PC-3 (cell line): ENCODE results near the gene NANS. TPM values are rescaled to one million over a fixed set of nuclear protein-coding genes. Genes with fewer than 3 reads are reported as not detected.
"Not testable (repeated sequence)": the region's sequence is repeated elsewhere in the genome, so short reads cannot be mapped to it uniquely, and the experiment has no call there.

Experiments
- ATAC-seq: fragments of 200-7000 bp; cut with Tn5 transposase; 2 replicates; pipeline ENCODE4 v1.9.1; 2020; ENCODE audit warnings: mild to moderate bottlenecking, moderate library complexity
- BruUV-seq: library from RNA; stranded (reverse); fragments of 400-500 nt; replicated peaks from 2 replicates; lab custom pipeline; 2021; lab: Mats Ljungman, UMichigan
- CTCF ChIA-PET: fragments of 300-600 bp; sonication (Branson Sonifier 250); formaldehyde crosslinking; loops from one replicate; lab custom pipeline; 2022; ENCODE audit warnings: antibody characterized with exemption; lab: Charles Lee
- POLR2A ChIA-PET: fragments of 300-600 bp; sonication (Branson Sonifier 250); formaldehyde crosslinking; loops from one replicate; lab custom pipeline; 2022; ENCODE audit warnings: antibody characterized with exemption; ENCODE audit not compliant: unreplicated experiment; lab: Charles Lee
- DNase-seq: peaks from one replicate; pipeline ENCODE4 v3.0.0-alpha.2; 2015
- H2AFZ ChIP-seq: fragments of 300-600 bp; sonication (generic); 2 replicates; pipeline ENCODE4 v1.6.0; 2016; ENCODE audit warnings: antibody characterized with exemption, low read length
- H3F3A ChIP-seq: fragments of 300-600 bp; sonication (generic); one replicate; pipeline ENCODE4 v1.6.0; 2017; ENCODE audit warnings: antibody characterized with exemption, low read length, control low read depth, mild to moderate bottlenecking; ENCODE audit not compliant: unreplicated experiment
- H3K27ac ChIP-seq: fragments of 300-600 bp; sonication (generic); 2 replicates; pipeline ENCODE4 v1.5.1; 2016; ENCODE audit warnings: mild to moderate bottlenecking, low read length
- H3K27me3 ChIP-seq: fragments of 300-600 bp; sonication (generic); 2 replicates; pipeline ENCODE4 v1.6.1; 2016; ENCODE audit warnings: low read length, mixed read lengths
- H3K36me3 ChIP-seq: fragments of 300-600 bp; sonication (generic); 2 replicates; pipeline ENCODE4 v1.6.1; 2016; ENCODE audit warnings: low read depth, mixed run types, low read length, mixed read lengths
- H3K4me1 ChIP-seq: fragments of 300-600 bp; sonication (generic); 2 replicates; pipeline ENCODE4 v1.5.1; 2016; ENCODE audit warnings: low read length; ENCODE audit not compliant: insufficient read depth
- H3K4me2 ChIP-seq: fragments of 300-600 bp; sonication (generic); 2 replicates; pipeline ENCODE4 v1.6.0; 2016; ENCODE audit warnings: low read length
- H3K4me3 ChIP-seq: fragments of 300-600 bp; sonication (generic); 2 replicates; pipeline ENCODE4 v1.5.1; 2016; ENCODE audit warnings: mild to moderate bottlenecking, low read length, mixed read lengths
- H3K79me2 ChIP-seq: fragments of 300-600 bp; sonication (generic); 2 replicates; pipeline ENCODE4 v1.6.1; 2017; ENCODE audit warnings: low read length, mixed read lengths
- H3K9ac ChIP-seq: fragments of 300-600 bp; sonication (generic); 2 replicates; pipeline ENCODE4 v1.6.0; 2016; ENCODE audit warnings: mild to moderate bottlenecking, low read length
- H3K9me2 ChIP-seq: fragments of 300-600 bp; sonication (generic); replicated peaks from 2 replicates; pipeline ENCODE4 v1.6.1; 2016; ENCODE audit warnings: mixed run types, low read length, mixed read lengths
- H3K9me3 ChIP-seq: fragments of 300-600 bp; sonication (generic); 2 replicates; pipeline ENCODE4 v1.6.1; 2016; ENCODE audit warnings: low read length, mixed read lengths
- H4K20me1 ChIP-seq: fragments of 300-600 bp; sonication (generic); 2 replicates; pipeline ENCODE4 v1.6.1; 2016; ENCODE audit warnings: low read length, mixed read lengths
- EZH2 ChIP-seq: fragments of 300-600 bp; sonication (generic); IDR thresholded peaks from one replicate; pipeline ENCODE4 v1.6.1; 2017; ENCODE audit warnings: antibody characterized with exemption, mild to moderate bottlenecking, low read length; ENCODE audit not compliant: unreplicated experiment
- EZH2phosphoT487 ChIP-seq: fragments of 300-600 bp; sonication (generic); IDR thresholded peaks from 2 replicates; pipeline ENCODE4 v1.6.1; 2018; ENCODE audit warnings: mild to moderate bottlenecking, antibody characterized with exemption, low read length, borderline replicate concordance
- intact Hi-C: fragments of 100-400 bp; cut with micrococcal nuclease; formaldehyde crosslinking; loops from 2 replicates; pipeline ENCODE4 v1.9.0; 2023
- total RNA-seq: library from RNA; depleted of rRNA; stranded (reverse); fragments of >200 nt; gene quantifications from 2 replicates; pipeline ENCODE4 v1.2.3, GENCODE V29; 2014
- TF ChIP-seq, protein P1 (sequence below): fragments of 300-600 bp; sonication (generic); conservative IDR thresholded peaks from 2 replicates; pipeline ENCODE4 v1.5.1; 2017; ENCODE audit warnings: antibody characterized with exemption, low read depth, mild to moderate bottlenecking, low read length

NANS gene
- total RNA-seq, 1 experiment from 2014 or later = 93.0 TPM

DNA sequence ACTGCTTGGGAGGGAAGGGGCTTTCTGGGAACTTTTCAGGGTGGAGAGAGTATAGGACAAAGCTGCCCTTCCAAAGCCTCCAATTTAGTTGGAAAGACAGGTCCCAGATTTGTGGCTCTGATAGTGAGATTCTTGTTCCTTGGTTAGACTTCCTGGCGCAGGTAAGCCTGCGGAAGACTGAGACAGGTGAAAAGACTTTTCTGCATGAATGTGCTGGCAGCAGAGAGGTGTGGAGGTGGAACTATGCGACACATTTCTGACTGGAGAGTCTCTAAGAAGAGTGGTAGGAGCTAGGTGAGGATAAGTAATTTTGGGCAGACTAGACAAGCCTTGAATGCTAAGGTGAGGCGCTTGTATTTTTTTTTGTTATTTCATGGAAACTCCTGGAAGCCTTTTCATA lies 29.9 kb downstream of the NANS start:
- no peaks in the 10 kb centered on the region for H3K4me1 ChIP-seq
- no peak overlapping the region for H3K4me3 ChIP-seq
- no peak overlapping the region for H2AFZ ChIP-seq
- H3K27ac ChIP-seq = no peak overlapping the region
- no peaks in the 10 kb centered on the region for H3K9me3 ChIP-seq
- CTCF ChIA-PET = no interaction called here
- H3K36me3 ChIP-seq = peaks cover 11% of the 10 kb centered on the region
- TF ChIP-seq, protein P1, sequence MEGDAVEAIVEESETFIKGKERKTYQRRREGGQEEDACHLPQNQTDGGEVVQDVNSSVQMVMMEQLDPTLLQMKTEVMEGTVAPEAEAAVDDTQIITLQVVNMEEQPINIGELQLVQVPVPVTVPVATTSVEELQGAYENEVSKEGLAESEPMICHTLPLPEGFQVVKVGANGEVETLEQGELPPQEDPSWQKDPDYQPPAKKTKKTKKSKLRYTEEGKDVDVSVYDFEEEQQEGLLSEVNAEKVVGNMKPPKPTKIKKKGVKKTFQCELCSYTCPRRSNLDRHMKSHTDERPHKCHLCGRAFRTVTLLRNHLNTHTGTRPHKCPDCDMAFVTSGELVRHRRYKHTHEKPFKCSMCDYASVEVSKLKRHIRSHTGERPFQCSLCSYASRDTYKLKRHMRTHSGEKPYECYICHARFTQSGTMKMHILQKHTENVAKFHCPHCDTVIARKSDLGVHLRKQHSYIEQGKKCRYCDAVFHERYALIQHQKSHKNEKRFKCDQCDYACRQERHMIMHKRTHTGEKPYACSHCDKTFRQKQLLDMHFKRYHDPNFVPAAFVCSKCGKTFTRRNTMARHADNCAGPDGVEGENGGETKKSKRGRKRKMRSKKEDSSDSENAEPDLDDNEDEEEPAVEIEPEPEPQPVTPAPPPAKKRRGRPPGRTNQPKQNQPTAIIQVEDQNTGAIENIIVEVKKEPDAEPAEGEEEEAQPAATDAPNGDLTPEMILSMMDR = no peak
- TF ChIP-seq EZH2phosphoT487 (no peak), EZH2 (no peak)
- no peak overlapping the region for H3K4me2 ChIP-seq
- ATAC-seq (no peak), DNase-seq (no peak)
- H4K20me1 ChIP-seq = no peaks in the 10 kb centered on the region
- no peak overlapping the region for H3K9ac ChIP-seq
- BruUV-seq = no TSS peak
- no peaks in the 10 kb centered on the region for H3K27me3 ChIP-seq
- POLR2A ChIA-PET = interaction anchor here (0.6 kb wide), 1 partner anchor 16 kb away, joined by 11 read pairs; no protein-coding TSS in a partner anchor
- no peaks in the 10 kb centered on the region for H3K9me2 ChIP-seq
- no peaks in the 10 kb centered on the region for H3F3A ChIP-seq
- intact Hi-C loops = no loop called here
- H3K79me2 ChIP-seq = no peaks in the 10 kb centered on the region

DNA sequence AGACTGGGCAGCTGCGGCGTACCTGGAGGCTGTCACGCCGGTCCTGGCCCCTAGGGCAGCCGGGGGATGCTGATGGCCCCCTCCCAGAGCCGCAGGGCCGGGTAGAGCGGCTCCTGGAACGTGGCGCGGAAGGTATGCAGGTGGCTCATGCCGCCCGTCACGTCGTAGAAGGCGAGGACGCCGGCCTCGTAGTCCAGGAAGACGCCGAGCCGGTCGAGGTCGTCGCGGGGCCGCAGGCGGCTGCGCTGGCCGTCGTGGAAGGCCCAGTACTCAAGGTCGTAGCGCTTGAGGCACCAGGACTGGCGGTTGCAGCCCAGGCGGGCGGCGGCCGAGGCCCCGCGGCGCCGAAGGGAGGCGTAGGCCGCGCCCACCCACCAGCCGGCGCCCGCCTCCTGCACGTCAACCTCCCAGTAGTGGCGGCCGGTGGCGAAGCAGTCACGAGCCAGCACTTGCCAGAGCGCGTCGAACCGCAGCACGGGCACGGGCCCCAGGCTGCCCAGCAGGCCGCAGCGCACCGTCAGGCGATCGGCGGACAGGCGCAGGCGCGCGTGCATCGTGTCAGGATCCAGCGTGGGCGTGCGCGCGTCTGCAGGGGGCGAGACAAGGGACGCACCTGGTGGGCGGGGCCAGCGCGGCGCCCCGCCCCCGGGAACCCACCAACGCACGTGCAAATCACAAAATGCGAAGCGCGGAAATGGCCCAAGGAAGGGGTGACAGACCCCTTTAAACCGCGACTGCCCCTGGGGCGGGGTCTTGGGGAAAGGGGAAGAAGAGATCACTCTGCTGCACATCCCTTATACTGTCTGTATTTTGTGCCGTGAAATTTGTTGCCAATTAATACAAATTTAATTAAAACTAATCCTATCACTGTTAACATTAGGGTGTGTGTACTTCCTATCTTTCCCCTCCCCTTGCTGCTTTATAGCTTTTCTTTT lies 31.2 kb downstream of the NANS start:
- ATAC-seq = no peak
- Histone ChIP-seq H3K4me1 (no peaks in the 10 kb centered on the region), H3F3A (no peaks in the 10 kb centered on the region), H3K9me2 (no peaks in the 10 kb centered on the region), H2AFZ (no peak overlapping the region), H3K27me3 (no peaks in the 10 kb centered on the region), H3K36me3 (peaks cover 1% of the 10 kb centered on the region; the same call in 1 of the 2 replicates), H3K4me3 (no peak overlapping the region), H4K20me1 (no peaks in the 10 kb centered on the region), H3K4me2 (no peak overlapping the region), H3K9me3 (no peaks in the 10 kb centered on the region), H3K9ac (no peak overlapping the region), H3K79me2 (no peaks in the 10 kb centered on the region), H3K27ac (no peak overlapping the region)
- no TSS peak for BruUV-seq
- no peak for DNase-seq
- TF ChIP-seq EZH2 (no peak), EZH2phosphoT487 (no peak)
- TF ChIP-seq, protein P1 = no peak
- POLR2A ChIA-PET = no interaction called here
- CTCF ChIA-PET = no interaction called here
- intact Hi-C loops = no loop called here

GRCh38 chr9:98090674-98091073 lies 34.1 kb downstream of the NANS start:
- H3K79me2 ChIP-seq, H3K9ac ChIP-seq, H3K27me3 ChIP-seq, DNase-seq, H3K27ac ChIP-seq, H2AFZ ChIP-seq, POLR2A ChIA-PET, H3K4me3 ChIP-seq, H3K36me3 ChIP-seq, CTCF ChIA-PET, H3K4me2 ChIP-seq, ATAC-seq, BruUV-seq, H3F3A ChIP-seq, H3K9me3 ChIP-seq, H4K20me1 ChIP-seq, H3K9me2 ChIP-seq, H3K4me1 ChIP-seq, intact Hi-C loops: not testable (repeated sequence)
